Activated CD4-positive, alpha-beta T cell treated with anti-CD3 and anti-CD28 coated beads for 48 hours (primary cell): ENCODE data around the gene GAPDHS.
A peak's percentile ranks its signal among the peaks of the same experiment; 100 is the strongest.

ENCODE experiments used
- DNase-seq: peaks from one replicate; pipeline ENCODE4 v3.0.0-alpha.2; 2020

Gene GAPDHS

DNA sequence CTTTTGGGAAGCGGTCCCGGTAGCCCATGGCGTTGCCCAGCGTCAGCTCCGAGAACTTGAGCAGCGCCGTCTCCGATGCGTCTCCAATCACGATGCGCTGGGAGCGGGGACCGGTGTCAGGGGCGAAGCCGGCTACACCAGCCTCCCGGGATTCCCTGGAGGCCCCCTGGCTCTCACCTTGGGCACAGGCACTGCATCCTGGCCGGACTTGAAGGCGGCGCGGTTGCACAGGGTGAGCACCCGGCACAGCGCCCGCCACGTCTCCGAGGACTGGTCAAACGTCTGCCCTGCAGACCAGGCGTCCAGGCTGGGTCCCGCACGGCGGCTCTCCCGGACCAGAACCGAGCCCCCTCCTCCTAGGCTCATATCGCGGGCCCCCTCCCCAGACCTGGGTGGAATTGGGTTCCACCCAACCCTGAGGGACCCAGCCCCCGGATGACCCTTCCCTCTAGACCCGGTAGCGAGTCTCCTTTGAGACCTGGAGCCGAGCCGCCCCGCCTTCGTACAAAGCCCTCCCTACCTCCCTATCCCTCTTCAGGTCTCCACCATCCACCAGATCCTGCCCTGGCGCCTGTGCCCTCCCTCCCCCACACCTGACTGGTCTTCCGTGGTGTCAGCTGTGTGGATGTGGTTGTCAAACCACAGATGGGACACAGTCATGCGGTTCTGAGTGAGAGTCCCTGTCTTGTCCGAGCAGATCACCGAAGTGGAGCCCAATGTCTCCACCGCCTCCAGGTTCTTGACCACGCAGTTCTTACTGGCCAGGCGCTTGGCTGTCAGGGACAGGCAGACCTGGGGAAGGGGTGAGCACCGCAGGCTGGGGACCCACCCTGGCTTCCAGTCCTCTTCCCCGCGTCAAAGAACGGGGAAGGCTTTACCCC lies 25.4 kb downstream of the GAPDHS start:
- DNase-seq, result no peak

DNA sequence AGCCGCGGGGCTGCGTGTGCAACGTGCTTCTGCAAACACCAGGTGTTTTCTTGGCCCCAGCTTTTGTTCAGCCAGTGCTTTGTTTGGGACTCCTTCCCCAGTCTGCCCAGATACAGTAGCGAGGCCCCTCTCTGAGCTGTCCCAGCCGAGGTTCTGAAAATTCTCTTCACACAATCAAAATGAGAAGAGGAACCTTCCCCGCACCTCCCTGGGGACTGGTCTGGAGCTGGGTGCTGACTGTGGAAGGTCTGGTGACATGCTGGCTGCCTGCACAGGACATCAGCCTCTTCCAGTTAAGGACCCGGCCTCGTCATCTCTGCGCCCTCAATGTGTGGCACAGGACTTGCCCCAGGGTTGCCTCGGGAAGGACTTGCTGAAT lies 26.0 kb downstream of the GAPDHS start:
- DNase-seq, result no peak

DNA sequence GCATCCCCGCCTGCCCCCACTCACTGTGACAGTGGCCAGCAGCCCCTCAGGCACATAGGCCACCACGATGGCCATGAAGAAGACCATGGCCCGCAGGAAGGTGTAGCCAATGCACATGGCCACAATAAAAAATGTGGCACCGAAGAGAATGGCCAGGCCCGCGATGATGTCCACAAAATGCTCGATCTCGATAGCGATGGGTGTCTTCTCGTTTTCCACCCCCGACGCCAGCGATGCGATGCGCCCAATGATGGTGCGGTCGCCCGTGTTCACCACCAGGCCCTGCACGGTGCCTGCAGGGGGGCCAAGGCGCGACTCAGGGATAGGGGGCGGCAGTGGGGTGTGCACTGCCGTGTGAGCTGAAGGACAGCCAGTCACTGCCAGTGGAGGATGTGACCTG lies 26.5 kb downstream of the GAPDHS start:
- no peak for DNase-seq

- DNase-seq, result no peak
These were observed 27.0 kb downstream of the GAPDHS start for GRCh38 chr19:35560271-35560670.

- no peak for DNase-seq
These were observed 27.4 kb downstream of the GAPDHS start for GRCh38 chr19:35560677-35561076.

DNA sequence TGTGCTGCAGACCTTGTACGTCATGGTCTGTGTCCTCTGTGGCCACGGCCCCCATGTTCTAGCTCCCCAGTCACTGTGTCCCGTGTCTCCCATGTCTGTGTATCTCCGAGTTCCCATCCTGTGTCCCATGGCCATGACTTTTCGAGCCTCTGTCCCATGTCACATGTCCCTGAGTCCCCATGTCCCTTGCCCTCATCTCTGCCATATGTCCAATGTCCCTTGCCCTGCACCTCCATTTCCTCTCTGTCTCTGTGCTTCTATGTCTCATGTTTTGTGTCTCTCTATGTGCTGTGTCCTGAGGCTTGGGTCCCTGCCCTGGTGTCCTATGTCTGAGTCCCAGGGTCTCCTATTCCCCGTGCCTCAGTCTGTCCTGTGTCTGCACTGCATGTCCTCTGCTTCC lies 28.2 kb downstream of the GAPDHS start:
- DNase-seq, result no peak

DNA sequence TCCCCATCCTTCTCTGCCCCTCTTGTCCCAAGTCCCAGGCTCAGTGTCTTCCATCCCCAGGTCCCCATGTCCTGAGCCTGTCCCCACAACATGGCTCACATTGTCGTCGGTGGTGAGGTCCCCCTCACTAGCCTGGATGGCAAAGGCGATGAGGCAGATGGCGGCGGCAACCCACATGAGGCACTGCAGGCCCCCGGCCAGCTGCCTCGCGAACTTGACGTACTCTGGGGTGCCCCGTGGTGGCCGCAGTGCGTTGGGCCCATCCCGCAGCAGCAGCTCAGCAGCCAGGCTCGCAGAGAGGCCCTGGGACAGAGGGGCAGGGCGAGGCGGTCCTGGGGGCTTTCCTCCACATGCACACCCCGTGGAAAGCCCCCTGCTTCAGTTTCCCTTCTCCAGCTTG lies 29.1 kb downstream of the GAPDHS start:
- DNase-seq, result no peak

- no peak for DNase-seq
These were observed 29.5 kb downstream of the GAPDHS start for GRCh38 chr19:35562776-35563175.

DNA sequence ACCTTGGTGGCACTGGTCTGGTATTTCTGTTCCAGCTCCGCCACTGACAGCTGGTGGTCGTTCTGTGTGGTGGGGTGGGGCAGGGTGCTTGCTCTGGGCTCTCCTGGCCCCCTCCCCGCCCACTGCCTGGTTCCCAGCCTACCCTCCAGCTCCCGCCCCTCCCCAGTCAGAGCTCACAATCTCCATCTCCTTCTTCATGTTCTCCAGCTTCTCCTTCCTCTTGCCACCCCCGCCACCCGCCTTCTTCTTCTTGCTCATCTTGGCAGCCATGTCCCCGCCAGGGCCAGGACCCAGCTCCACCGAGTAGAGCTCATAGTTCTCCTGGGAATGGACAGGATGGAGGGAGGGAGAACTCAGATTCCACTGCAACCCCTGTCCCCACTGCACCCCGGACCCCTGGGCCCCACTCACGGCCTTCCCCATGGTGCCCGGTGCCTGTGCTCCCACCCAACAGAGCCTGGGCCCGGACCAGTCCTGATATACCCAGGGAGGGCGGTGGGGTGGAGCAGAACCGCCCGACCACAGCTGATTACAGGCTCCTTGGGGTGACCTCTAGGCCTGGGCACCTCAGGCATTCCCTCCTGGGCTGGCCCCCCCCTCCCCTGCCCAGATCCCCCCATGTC lies 30.1 kb downstream of the GAPDHS start, which contains the start of gene ATP4A:
TSS of gene ATP4A (minus strand) at position 452 of the 623 bp plus-strand sequence. CDS start at position 423, 29 bp downstream.
- no peak for DNase-seq

DNA sequence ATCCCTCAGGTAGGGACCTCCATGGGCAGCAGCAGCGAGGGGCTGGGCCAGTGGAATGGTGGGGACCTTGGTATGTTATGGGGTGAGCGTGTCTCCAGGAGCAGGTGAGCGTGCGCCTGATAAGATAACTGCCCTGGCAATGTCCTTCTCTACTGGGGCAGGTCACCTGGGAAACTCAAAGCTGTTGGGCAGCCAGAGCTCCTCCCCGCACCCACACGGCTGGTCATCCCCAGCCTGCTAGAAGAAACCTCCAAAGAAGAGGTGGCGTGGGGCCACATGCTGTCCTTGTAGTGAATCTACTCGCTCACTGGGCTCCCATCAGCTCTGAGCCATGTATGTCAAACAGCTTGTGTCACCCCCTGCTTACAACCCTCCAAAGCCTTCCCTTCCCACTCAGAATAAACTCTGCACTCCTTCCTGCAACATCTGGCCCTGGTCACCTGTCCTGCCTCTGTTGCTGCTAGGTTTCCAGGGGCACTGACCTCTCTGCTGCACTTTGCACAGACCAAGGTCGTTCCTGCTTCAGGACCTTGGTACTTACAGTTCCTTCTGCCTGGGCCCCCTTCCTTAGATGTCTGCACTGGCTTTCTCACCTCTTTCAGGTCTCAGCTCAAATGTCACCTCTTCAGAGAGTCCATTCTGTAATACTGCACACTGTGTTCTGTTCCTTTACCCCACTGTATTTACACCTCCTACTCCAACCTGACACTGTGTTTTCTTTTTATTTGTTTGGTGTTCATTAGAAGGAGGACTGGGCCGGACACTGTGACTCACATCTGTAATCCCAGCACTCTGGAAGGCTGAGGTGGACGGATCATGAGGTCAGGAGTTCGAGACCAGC lies 32.0 kb downstream of the GAPDHS start:
- no peak for DNase-seq

DNA sequence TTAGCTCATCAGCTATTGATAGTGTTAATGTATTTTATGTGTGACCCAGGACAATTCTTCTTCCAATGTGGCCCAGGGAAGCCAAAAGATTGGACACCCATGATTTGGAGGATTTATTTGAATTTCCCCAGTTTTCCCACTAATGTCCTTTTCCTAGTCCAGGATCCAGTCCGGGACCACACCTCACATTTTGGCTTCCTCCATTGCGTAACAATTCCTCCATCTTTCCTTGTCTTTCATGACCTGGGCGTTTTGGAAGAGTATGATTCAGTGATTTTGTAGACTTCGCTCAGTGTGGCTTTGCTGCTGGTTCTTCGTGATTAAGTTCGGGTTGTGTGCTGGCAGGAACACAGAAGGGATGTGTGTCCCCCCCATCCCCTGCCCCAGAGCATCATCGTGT lies 33.5 kb downstream of the GAPDHS start:
- no peak for DNase-seq

DNA sequence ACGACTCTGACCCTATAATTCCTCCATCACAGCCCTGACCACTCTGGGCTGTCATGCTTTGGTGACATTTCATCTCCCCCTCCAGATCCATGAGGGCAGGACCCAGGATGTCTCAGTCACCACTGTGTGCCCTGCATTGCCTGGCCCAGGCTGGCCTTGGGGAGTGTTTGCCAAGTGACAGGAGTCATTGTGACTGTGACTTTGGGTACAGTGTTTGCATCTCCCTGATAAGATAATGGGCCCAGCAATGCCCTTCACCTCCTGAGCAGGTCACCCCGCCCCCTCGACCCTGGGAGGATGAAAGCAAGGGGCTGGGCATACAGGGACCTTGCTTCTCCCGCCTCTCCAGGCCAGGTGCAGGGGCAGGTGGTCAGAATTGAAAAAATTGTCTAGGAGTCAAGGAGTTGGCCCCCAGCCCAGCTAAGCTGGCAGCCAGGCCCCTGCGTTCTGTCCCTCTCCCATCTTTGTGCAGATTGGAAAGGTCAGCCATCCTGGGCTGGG lies 36.1 kb downstream of the GAPDHS start:
- no peak for DNase-seq

DNA sequence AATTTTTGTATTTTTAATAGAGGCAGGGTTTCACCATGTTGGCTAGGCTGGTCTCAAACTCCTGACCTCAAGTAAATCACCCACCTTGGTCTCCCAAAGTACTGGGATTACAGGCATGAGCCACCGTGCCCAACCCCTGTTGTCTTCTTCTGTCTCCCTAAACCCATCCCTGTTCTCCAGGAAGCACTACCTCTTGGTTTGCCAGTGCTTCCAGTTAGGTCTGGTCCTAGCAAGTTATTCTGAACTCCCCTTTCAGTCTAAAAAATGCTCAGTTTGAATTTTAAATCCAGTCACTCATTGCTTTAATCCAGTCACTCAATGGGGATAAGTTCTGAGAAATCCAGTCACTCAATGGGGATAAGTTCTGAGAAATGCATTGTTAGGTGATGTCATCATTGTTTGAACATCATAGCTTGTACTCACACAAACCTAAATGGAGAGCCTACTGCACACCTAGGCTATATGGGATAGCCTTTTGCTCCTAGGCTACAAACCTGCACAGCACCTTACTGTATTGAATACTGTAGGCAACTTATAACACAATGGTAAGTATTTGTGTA lies 38.2 kb downstream of the GAPDHS start:
- DNase-seq, result no peak

GRCh38 chr19:35577918-35578317 lies 44.7 kb downstream of the GAPDHS start:
- no peak for DNase-seq

DNA sequence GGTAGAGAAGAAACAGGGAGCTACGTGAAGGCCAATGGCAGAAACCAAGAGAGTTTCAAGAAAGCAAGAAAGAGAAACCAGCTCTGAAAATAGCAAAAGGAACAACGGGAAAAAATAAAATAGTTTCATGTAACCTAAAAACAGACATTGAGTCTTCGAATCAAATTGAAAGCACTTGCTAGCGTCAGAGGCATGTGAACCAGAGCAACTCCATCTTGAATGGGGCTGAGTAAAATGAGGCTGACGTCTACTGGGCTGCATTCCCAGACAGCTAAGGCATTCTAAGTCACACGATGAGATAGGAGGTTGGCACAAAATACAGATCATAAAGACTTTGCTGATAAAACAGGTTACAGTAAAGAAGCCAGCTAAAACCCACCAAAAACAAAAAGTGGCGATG lies 45.5 kb downstream of the GAPDHS start:
- DNase-seq, result no peak

DNA sequence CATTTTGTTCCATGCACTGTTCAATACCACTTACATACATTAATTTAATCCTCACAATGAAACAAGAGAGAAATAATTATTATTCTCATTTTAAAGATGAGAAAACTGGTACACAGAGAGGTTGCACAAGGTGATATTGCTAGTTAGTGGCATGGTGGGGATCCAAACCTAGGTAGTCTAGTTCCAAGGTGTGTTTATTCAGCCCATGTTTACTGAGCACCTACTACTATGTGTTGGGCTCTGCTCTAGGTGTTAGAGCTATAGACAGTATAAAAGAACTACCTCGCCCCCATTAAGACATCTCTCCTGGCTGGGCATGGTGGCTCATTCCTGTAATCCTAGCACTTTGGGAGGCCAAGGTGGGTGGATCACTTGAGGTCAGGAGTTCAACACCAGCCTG lies 49.5 kb downstream of the GAPDHS start:
- no peak for DNase-seq

- DNase-seq, result peak; percentile 62
These were observed 52.6 kb downstream of the GAPDHS start, which contains the start of gene PMIS2 for GRCh38 chr19:35585848-35586247. PMIS2 (plus strand) TSS chr19:35586173; CDS start chr19:35586260, 87 bp downstream.

GRCh38 chr19:35587321-35587720 lies 54.1 kb downstream of the GAPDHS start:
- DNase-seq, result no peak

GRCh38 chr19:35590875-35591274 lies 57.6 kb downstream of the GAPDHS start:
- no peak for DNase-seq

GRCh38 chr19:35592226-35592625 lies 59.0 kb downstream of the GAPDHS start:
- DNase-seq, result peak; percentile 36
